NT2/D1 (cell line): ENCODE measurements around the gene CSNK1G1.

Source experiments
- YY1 ChIP-seq: IDR thresholded peaks from 2 replicates; pipeline ENCODE4 v1.6.1; 2011; ENCODE audit not compliant: insufficient read length, insufficient read depth
- ZNF274 ChIP-seq: IDR thresholded peaks from 2 replicates; pipeline ENCODE4 v1.6.1; 2011; ENCODE audit warnings: mild to moderate bottlenecking, low read depth, low read length

DNA sequence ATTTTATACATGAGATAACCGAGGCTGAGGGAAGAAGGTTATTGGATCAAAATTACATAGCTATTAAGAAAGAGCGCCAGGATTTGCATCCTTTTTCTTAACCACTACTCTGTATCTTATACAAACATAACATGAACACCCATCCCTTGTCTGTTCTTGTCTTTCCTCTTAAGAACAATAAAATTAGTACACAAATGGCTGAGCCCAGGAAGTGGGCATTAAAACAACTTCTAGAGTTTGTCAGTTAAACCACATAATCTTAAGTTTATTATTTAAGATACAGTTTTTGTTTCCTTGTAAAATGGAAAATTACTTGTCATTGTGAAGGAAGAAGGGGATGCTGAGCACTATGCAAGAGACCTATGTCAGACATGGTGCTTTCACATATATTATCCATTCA is 144.3 kb downstream of the CSNK1G1 start:
- no peak for TF ChIP-seq ZNF274
- TF ChIP-seq YY1, result no peak
